Stimulated activated memory B cell treated with anti-CD40 and anti-IgM and Interleukin-4, amounts not matched to agents 10 μg/mL and 1 μg/mL and 100 μg/mL, for 72 hours (primary cell): ENCODE measurements around the gene RBBP8NL.

Experiments used
- ATAC-seq: fragments of 150-1000 bp; cut with Tn5 transposase; 2 replicates; pipeline ENCODE4 v1.10.0; 2021
- H3K27ac Mint-ChIP-seq: one replicate; pipeline ENCODE4 v1.8.0; 2022; ENCODE audit warnings: mild to moderate bottlenecking, mixed read lengths
- H3K27me3 Mint-ChIP-seq: one replicate; pipeline ENCODE4 v1.8.0; 2022; ENCODE audit warnings: mixed read lengths
- H3K36me3 Mint-ChIP-seq: one replicate; pipeline ENCODE4 v1.8.0; 2022; ENCODE audit warnings: mixed read lengths
- H3K4me1 Mint-ChIP-seq: one replicate; pipeline ENCODE4 v1.8.0; 2022; ENCODE audit warnings: mixed read lengths
- H3K4me3 Mint-ChIP-seq: one replicate; pipeline ENCODE4 v1.8.0; 2022; ENCODE audit warnings: mild to moderate bottlenecking, moderate library complexity, mixed read lengths
- H3K9me3 Mint-ChIP-seq: one replicate; pipeline ENCODE4 v1.8.0; 2022; ENCODE audit warnings: mixed read lengths

RBBP8NL gene

GRCh38 chr20:62453186-62453808 lies 26.0 kb upstream of the RBBP8NL start:
- Mint-ChIP-seq H3K9me3 (no peaks in the 10 kb centered on the region), H3K27me3 (peaks cover 94% of the 10 kb centered on the region), H3K4me1 (no peaks in the 10 kb centered on the region), H3K36me3 (no peaks in the 10 kb centered on the region), H3K27ac (no peak overlapping the region), H3K4me3 (no peak overlapping the region)
- no peak for ATAC-seq

DNA sequence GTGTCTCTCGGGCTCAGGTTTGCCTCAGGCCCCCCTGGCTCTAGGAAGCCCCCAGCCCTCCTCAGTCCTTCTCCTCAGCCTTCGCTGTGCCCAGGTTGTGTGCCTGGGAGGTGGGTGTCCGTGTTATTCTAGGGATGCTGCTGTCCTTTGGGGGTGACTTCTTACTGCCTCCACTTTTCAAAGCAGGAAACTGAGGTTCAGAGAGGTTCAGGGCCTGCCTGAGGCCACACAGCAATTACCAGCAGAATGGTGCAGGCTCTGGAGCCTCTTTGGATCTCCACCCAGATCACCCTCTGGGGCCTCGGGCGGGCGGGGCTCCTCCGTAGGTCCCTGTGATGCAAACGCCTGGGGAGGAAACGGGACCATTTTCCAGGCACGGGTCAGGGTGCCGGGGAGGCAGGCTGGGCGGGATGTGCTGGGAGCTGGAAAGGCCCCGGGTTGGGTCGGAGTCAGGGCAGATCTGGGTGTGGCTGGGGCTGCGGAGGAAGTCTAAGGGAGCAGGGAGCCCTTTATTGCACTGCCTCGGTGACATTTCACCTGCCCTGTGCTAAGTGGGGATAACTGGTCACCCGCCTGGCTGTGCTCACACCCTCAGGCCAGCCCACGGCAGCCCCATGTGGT lies 25.2 kb upstream of the RBBP8NL start:
- no peaks in the 10 kb centered on the region for H3K4me1 Mint-ChIP-seq
- H3K36me3 Mint-ChIP-seq = no peaks in the 10 kb centered on the region
- no peak overlapping the region for H3K27ac Mint-ChIP-seq
- H3K4me3 Mint-ChIP-seq = no peak overlapping the region
- ATAC-seq = no peak
- no peaks in the 10 kb centered on the region for H3K9me3 Mint-ChIP-seq
- peaks cover 94% of the 10 kb centered on the region for H3K27me3 Mint-ChIP-seq

DNA sequence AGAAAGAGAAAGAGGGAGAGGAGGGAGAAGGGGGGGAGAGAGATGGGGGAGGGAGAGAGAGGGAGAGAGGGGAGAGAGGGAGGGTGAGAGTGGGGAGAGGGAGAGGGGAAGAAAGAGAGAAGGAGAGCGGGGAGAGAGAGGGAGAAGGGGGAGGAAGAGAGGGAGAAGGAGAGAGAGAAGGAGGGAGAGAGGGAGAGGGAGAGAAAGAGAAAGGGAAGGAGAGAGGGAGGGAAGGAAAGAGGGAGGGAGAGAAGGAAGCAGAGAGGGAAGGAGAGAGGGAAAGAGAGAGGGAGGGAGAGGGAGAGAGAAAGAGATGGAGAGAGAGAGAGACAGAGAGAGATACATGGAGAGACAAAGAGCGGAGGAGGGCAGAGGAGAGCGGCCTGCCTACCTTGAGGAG lies 24.6 kb upstream of the RBBP8NL start:
- H3K27ac Mint-ChIP-seq = no peak overlapping the region
- no peaks in the 10 kb centered on the region for H3K4me1 Mint-ChIP-seq
- H3K4me3 Mint-ChIP-seq = no peak overlapping the region
- no peaks in the 10 kb centered on the region for H3K9me3 Mint-ChIP-seq
- no peak for ATAC-seq
- no peaks in the 10 kb centered on the region for H3K36me3 Mint-ChIP-seq
- peaks cover 94% of the 10 kb centered on the region for H3K27me3 Mint-ChIP-seq

- Mint-ChIP-seq H3K4me1 (no peaks in the 10 kb centered on the region), H3K27me3 (peaks cover 93% of the 10 kb centered on the region), H3K27ac (no peak overlapping the region), H3K4me3 (no peak overlapping the region), H3K9me3 (no peaks in the 10 kb centered on the region), H3K36me3 (no peaks in the 10 kb centered on the region)
- ATAC-seq = no peak
Measured at GRCh38 chr20:62451156-62451767, 23.9 kb upstream of the RBBP8NL start.

GRCh38 chr20:62449951-62450691 lies 22.8 kb upstream of the RBBP8NL start:
- Mint-ChIP-seq H3K4me3 (no peak overlapping the region), H3K9me3 (no peaks in the 10 kb centered on the region), H3K27ac (no peak overlapping the region), H3K4me1 (no peaks in the 10 kb centered on the region), H3K27me3 (peaks cover 87% of the 10 kb centered on the region), H3K36me3 (no peaks in the 10 kb centered on the region)
- no peak for ATAC-seq

DNA sequence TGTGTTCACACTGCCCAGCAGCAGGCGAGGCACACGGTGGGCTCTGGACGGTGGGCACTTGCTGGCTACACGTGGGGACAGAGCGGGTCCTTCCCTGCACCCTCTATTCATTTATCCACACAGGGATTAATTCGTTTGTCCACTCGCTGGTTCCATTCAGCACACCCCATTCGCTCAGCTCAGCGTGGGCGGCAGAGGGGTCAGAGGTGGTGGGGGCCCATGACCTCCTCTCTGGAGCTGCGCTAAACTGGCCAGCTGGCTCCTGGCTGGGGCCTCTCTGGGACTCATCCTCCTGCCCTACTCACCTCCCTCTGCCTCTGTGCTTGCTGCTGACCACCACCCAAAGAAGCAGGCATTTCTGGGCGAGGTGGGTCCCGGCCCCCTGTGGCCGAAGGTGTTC lies 21.4 kb upstream of the RBBP8NL start:
- H3K36me3 Mint-ChIP-seq = no peaks in the 10 kb centered on the region
- H3K27ac Mint-ChIP-seq = no peak overlapping the region
- no peaks in the 10 kb centered on the region for H3K9me3 Mint-ChIP-seq
- H3K4me1 Mint-ChIP-seq = no peaks in the 10 kb centered on the region
- H3K4me3 Mint-ChIP-seq = no peak overlapping the region
- peaks cover 91% of the 10 kb centered on the region for H3K27me3 Mint-ChIP-seq
- ATAC-seq = no peak

- H3K4me3 Mint-ChIP-seq = no peak overlapping the region
- ATAC-seq = no peak
- H3K4me1 Mint-ChIP-seq = no peaks in the 10 kb centered on the region
- H3K9me3 Mint-ChIP-seq = no peaks in the 10 kb centered on the region
- no peaks in the 10 kb centered on the region for H3K36me3 Mint-ChIP-seq
- H3K27ac Mint-ChIP-seq = no peak overlapping the region
- H3K27me3 Mint-ChIP-seq = peaks cover 91% of the 10 kb centered on the region
Measured at GRCh38 chr20:62448038-62448437, 20.7 kb upstream of the RBBP8NL start.

DNA sequence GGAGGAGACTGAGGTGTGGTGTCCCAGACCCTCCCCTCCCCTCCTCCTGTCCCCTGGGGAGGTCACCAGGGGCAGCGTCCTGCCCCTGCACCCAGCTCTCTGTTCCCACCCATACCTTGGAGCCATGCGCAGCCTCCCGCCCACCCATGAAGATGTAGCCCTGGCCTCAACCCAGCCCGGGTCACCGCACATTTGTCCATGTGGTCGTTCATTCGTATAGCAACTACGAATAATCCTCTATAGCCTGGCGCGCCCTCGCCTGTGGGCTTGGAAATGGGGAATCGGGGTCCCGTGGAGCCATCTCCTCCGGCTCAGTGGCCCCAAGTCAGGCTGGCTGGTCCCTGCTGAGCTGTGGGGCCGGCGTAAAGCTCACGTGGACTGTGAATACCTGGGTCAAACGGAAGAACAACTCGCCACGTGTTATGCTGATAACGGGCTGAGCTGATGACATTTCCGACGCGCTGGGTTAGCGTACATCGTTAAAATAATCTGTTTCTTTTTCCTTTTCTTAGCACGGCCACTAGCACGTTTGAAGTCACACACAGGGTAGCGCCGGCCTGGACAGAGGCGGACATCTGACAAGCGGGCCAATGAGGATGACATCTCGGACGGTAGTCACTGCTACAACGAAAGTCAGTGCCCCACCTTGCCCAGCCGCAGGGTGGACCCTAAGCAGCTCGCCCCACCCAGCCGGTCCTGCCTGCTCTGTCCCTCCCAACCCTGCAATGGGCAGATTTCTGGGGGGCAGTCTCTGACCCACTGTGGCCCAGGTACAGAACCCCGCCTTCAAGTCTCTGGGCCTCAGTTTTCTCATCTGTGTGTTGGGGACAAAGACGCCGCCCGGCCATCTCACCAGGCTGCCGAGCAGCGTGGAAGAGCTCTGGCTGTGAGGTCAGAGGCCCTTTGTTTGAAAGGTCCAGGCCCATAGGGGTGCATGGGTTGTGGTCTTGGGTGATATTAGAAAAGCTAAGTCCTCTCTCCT lies 19.8 kb upstream of the RBBP8NL start:
- no peak overlapping the region for H3K4me3 Mint-ChIP-seq
- no peaks in the 10 kb centered on the region for H3K4me1 Mint-ChIP-seq
- peaks cover 91% of the 10 kb centered on the region for H3K27me3 Mint-ChIP-seq
- H3K9me3 Mint-ChIP-seq = no peaks in the 10 kb centered on the region
- H3K36me3 Mint-ChIP-seq = no peaks in the 10 kb centered on the region
- H3K27ac Mint-ChIP-seq = no peak overlapping the region
- no peak for ATAC-seq

DNA sequence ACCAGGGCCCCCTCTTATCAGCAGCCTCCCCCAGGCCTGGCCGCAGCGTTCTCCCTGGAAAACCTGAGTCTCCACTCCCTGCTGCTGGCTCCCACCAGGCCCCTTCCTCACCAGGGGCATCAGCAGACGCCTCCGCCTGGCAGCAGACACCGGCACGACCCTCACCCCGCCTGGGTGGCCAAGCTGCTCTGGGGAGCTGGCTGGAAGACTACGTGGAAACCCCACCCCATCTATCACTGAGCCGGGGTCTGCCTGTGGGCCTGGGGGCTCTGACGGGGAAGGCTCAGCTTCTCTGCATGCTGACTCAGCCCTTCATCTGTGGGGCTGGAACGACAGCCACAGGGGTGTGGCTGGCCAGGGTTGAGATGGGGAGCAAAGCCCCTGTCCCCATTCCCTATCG lies 19.1 kb upstream of the RBBP8NL start:
- no peaks in the 10 kb centered on the region for H3K9me3 Mint-ChIP-seq
- ATAC-seq = peak; percentile 5
- no peak overlapping the region for H3K4me3 Mint-ChIP-seq
- H3K27ac Mint-ChIP-seq = no peak overlapping the region
- no peaks in the 10 kb centered on the region for H3K4me1 Mint-ChIP-seq
- H3K36me3 Mint-ChIP-seq = no peaks in the 10 kb centered on the region
- H3K27me3 Mint-ChIP-seq = peaks cover 91% of the 10 kb centered on the region

DNA sequence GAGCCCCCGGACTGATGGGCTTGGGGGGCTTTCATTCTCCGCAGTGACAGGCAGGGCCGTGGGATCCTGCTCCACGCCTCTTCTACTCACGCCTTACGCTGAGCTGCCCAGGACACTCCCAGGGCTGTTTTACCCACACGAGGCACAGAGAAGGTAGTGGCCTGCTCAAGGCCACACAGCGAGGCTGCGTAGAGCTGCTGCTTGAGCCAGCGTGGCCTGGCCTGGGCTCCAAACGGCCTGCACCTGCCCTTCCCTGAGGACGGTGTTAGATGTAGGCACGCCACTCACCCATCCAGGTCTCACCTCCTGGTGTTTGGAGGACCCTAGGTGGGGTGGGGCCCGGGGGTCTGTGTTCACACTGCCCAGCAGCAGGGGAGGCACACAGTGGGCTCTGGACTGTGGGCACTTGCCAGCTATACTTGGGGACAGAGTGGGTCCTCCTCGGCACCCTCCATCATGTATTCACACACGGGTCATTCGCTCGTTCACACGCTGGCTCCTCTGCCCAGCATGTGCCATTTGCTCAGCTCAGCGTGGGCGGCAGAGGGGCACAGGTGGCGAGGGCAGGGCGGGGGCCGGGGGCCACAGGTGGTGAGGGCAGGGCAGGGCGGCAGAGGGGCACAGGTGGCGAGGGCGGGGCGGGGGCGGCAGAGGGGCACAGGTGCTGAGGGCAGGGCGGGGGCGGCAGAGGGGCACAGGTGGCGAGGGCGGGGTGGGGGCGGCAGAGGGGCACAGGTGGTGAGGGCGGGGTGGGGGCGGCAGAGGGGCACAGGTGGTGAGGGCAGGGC lies 18.4 kb upstream of the RBBP8NL start:
- Mint-ChIP-seq H3K27ac (no peak overlapping the region), H3K9me3 (no peaks in the 10 kb centered on the region), H3K36me3 (no peaks in the 10 kb centered on the region), H3K27me3 (peaks cover 92% of the 10 kb centered on the region), H3K4me3 (no peak overlapping the region), H3K4me1 (no peaks in the 10 kb centered on the region)
- ATAC-seq = peak; percentile 14

DNA sequence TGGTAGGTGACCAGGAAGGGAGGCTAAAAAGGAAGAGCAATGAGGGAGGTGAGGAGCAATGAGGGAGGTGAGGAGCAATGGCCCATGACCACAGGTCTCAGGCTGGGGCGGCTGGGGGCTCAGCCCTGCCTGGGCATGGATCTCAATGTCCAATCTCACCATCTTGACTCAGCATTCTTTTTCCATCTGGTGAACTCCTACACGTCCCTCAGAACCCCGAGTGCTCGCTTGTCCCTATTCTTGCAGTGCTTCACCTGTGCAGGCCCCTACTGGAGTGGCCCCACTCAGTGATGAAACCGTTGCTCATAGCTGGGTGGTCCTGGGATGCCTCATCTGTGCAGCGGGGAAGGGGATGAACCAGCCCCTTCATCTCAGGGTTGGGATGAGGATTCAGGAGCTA lies 16.9 kb upstream of the RBBP8NL start:
- H3K27ac Mint-ChIP-seq = no peak overlapping the region
- H3K4me1 Mint-ChIP-seq = peaks cover 6% of the 10 kb centered on the region
- no peaks in the 10 kb centered on the region for H3K9me3 Mint-ChIP-seq
- H3K36me3 Mint-ChIP-seq = no peaks in the 10 kb centered on the region
- H3K4me3 Mint-ChIP-seq = no peak overlapping the region
- H3K27me3 Mint-ChIP-seq = peaks cover 83% of the 10 kb centered on the region
- ATAC-seq = no peak

DNA sequence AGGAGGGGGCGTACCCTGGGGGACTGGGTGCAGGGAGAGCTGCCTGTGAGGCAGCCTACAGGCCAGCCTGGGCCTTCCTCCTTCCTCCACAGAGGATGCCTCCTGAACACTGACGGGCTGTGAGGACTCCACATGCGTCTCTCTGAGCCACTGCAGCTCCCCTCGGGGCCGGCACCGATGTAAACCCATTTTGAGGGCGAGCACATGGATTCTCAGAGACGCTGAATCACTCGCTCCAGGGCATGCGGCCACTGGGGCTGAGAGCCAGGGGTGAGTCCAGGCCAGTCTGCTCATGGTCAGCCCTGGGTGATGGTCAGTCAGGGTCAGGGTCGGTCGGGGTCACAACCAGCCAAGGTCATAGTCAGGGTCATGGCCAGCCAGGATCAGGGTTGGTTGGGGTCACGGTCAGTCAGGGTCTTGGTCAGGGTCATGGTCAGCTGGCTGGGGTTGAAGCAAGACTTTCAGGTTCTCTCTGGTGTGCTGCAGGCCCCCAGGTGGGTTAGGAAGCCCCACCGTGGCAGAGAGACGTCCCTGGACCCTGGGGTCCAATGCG lies 14.7 kb upstream of the RBBP8NL start:
- H3K27ac Mint-ChIP-seq = no peak overlapping the region
- H3K4me1 Mint-ChIP-seq = peaks cover 12% of the 10 kb centered on the region
- H3K27me3 Mint-ChIP-seq = peaks cover 75% of the 10 kb centered on the region
- H3K36me3 Mint-ChIP-seq = no peaks in the 10 kb centered on the region
- no peak for ATAC-seq
- H3K9me3 Mint-ChIP-seq = no peaks in the 10 kb centered on the region
- no peak overlapping the region for H3K4me3 Mint-ChIP-seq

DNA sequence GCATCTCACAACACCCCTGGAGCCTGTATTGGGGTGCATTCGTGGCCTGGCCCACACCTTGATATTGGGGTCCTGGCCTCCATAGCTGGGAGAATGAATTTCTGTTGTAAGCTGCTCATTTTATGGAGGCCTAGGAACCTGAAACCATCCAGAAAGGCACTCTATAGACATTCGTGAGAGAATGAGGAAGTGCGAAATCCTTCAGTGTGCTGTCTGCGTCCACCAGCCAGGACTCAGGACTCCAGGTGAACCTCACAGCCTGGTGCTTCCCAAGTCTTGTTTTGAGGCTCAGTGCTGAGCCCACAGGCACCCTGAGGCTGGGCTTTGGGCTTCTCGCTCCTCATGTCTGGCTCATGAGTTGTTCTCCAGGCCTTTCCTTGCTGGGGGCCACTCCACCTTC lies 11.9 kb upstream of the RBBP8NL start:
- no peaks in the 10 kb centered on the region for H3K9me3 Mint-ChIP-seq
- no peaks in the 10 kb centered on the region for H3K36me3 Mint-ChIP-seq
- peak overlapping the region; percentile 45 for H3K27ac Mint-ChIP-seq
- H3K27me3 Mint-ChIP-seq = peaks cover 80% of the 10 kb centered on the region
- peak; percentile 76 for ATAC-seq
- no peak overlapping the region for H3K4me3 Mint-ChIP-seq
- peaks cover 12% of the 10 kb centered on the region for H3K4me1 Mint-ChIP-seq

- peak overlapping the region; percentile 45 for H3K27ac Mint-ChIP-seq
- no peaks in the 10 kb centered on the region for H3K36me3 Mint-ChIP-seq
- H3K27me3 Mint-ChIP-seq = peaks cover 80% of the 10 kb centered on the region
- peak; percentile 3 for ATAC-seq
- peaks cover 12% of the 10 kb centered on the region for H3K4me1 Mint-ChIP-seq
- no peaks in the 10 kb centered on the region for H3K9me3 Mint-ChIP-seq
- H3K4me3 Mint-ChIP-seq = no peak overlapping the region
Measured at GRCh38 chr20:62437927-62438326, 10.6 kb upstream of the RBBP8NL start.
